Choroid plexus epithelial cell (primary cell): ENCODE measurements around the gene HOXA11.

Experiments
- DNase-seq: peaks from one replicate; pipeline ENCODE4 v3.0.0-alpha.2; 2010; ENCODE audit warnings: low read depth
- H3K4me3 ChIP-seq: 2 replicates; pipeline ENCODE4 v1.5.1; 2011; ENCODE audit warnings: low read depth, mild to moderate bottlenecking, control low read depth, low read length, moderate library complexity
- CTCF ChIP-seq: conservative IDR thresholded peaks from 2 replicates; pipeline ENCODE4 v1.5.1; 2011; ENCODE audit warnings: low read depth, mild to moderate bottlenecking, control low read depth, inconsistent platforms, low read length, moderate library complexity

The HOXA11 gene

DNA sequence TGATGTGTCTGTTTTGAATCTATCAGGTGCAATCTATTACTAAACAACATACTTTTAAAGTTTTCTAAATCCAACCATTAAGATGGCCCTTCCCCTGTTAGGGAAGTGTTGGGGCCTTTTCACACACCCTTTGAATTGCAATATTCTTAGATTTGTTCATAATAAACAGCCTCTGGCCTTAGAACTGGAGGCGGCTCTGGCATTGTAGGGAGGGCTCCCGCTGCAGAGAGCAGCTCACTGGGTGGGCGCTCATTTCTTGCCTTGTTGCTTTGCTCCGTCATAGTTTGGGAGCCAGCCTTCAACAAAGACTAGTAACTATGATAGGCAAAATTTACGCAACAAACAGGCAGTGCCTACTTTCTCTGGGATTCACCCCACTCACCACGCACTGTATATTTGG lies 6.7 kb downstream of the HOXA11 start:
- no peak overlapping the region for H3K4me3 ChIP-seq
- no peak for DNase-seq
- no peak for TF ChIP-seq CTCF

- DNase-seq, result no peak
- no peak for TF ChIP-seq CTCF
- no peak overlapping the region for H3K4me3 ChIP-seq
These were observed 7.2 kb downstream of the HOXA11 start for GRCh38 chr7:27177795-27178320.

- no peak for TF ChIP-seq CTCF
- no peak overlapping the region for H3K4me3 ChIP-seq
- DNase-seq, result no peak
These were observed 7.9 kb downstream of the HOXA11 start for GRCh38 chr7:27176962-27177794.

GRCh38 chr7:27176524-27176845 lies 8.5 kb downstream of the HOXA11 start:
- no peak for DNase-seq
- no peak overlapping the region for H3K4me3 ChIP-seq
- no peak for TF ChIP-seq CTCF

GRCh38 chr7:27175626-27176523 lies 9.2 kb downstream of the HOXA11 start:
- DNase-seq, result no peak
- no peak overlapping the region for H3K4me3 ChIP-seq

More at GRCh38 chr7:27175626-27176523, 9.2 kb downstream of the HOXA11 start:
- TF ChIP-seq CTCF, result no peak
